GM21576 (cell line): ENCODE measurements around the gene KCNQ1.

Experiments used
- ATAC-seq: cut with Tn5 transposase; IDR thresholded peaks from one replicate; pipeline ENCODE4 v1.9.1; 2021; ENCODE audit warnings: mild to moderate bottlenecking, moderate library complexity; ENCODE audit not compliant: unreplicated experiment

KCNQ1 gene

DNA sequence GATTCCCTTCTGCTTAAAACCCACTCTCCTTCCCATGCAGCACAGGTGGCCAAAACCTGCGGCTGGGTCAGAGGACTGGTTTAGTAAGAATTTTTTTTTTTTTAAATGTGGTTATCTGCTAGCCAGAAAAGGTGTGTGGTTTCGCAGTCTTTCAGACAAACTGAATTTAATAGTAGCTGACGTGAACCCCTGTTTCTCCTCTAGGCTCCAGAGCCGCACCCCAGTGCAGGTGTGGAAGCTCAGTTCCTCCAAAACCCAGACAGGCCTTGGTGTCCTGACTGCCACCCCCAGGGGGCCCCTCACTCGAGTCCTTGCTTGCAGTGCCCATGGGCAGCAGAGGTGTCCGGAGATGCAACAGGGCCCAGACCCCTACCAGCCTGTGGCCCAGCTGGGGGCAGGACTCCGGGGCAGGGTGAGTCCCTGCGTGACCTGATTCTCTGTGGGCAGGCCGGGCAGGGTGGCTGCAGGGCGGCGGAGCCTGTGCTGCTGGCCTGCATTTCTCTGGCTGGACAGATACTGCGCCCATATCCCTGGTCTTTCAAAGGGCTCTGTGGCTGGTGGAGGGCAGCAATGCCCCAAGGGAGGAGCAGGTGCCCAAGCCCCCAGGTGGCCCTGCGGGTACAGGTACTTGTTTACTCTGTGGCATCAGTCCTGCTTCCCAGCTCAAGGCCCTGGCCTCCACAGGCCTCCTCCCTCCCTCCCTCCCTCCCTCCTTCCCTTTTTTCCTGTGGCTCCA is 15.2 kb downstream of the KCNQ1 start:
- no peak for ATAC-seq

- ATAC-seq: no peak
Observed at GRCh38 chr11:2460540-2461252, 15.9 kb downstream of the KCNQ1 start.

- ATAC-seq: no peak
Observed at GRCh38 chr11:2461253-2461955, 16.6 kb downstream of the KCNQ1 start.

DNA sequence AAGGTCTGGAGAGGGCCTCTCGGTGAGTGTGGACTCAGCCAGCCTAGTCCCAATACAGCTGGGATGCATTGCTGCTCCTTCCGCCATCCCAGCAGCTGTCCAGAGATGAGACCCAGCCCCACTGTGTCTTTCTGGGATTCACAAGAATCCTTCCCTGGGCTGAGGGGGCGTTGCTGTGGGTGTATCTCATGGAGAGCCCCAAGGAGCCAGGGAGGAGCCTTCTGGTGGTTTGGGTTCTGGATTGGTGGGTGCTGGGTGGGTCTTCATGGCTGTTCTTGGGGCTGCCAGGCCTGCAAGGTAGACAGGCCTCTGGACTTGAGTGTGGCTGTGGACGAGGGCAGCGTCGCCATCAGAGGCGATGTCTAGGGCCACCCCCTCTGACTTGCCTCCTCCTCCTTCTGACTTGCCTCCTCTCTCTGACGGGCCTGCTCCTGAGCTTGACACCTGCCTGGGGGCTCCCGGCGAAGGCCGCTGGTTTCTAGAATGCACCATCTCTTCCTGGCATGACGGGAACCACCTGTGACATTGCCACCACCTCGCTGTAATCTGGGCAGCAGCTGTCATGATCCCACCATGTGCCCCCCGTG is 17.2 kb downstream of the KCNQ1 start:
- no peak for ATAC-seq

GRCh38 chr11:2462543-2462985 is 17.8 kb downstream of the KCNQ1 start:
- ATAC-seq: no peak

DNA sequence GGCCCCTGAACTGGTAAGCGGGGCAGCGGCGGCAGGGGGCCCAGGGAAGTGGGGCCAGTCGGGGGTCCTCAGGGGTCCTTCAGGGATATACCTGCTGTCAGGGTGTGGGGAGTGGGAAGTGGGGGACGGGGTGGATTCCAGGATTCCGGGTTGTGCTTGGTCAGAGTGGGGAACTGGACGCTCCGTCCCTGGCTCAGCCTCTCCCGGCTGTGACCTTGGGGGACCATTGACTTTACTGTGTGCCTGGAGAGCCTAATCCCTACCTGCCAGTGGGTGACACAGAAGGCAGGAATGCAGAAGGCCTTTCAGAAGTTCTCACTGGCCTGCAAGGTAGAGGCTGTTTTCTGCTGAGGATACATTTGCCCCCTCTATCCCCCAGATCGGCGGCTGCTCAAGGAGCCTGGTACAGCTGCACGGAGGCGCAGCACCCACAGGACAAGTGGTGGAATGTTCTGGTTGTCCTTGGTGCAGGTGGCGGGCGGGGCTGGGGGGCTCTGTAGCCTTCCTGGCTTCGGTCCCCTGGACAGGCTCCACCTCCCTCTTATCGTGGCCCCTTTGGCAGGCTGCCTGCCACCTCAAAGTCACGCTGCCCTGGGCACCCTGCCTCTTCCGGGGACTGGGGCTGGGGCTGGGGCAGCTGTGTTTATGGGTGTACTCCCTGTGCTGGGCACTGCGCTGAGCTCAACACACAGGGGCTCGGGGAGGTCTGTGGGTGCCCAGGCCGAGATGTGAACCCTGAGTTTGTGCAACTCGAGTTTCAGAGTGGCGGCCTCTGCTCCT is 18.4 kb downstream of the KCNQ1 start:
- ATAC-seq: no peak

- ATAC-seq: no peak
Observed at GRCh38 chr11:2463766-2464277, 19.0 kb downstream of the KCNQ1 start.

DNA sequence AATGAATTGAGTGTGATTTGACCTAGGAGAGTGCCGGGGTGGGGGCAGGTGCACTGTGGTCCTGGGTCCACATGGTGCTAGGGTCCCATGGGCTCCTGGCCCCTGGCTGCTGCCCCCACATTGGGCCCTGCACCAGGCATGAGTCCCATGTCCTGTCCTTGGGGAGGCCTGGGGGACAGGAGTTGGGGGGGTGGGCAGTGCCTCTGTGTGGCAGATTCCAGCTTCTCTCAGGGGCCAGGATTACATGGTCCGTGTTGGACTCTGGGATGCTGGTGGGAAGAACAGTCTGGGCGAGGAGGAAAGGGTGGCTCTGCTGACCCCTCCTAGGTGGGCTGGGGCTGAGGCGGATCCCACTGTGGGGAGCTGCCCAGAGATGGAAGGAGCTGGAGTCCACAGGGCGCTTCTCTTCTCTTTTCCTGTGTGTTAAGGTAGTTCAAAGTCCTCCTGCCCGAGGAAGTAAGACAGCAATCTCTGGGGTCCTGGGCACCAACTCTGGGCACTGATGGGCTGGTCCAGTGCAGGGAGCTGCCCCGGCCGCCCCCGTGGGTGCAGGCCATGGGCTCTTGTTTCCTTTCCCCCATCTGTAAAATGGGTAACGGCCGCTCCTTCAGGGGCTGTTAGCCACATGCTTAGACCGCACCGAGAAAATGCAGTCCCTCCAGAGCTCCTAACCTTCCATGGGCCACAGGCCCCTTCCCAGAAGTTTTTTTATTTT is 19.8 kb downstream of the KCNQ1 start:
- no peak for ATAC-seq

GRCh38 chr11:2465202-2466068 is 20.6 kb downstream of the KCNQ1 start:
- no peak for ATAC-seq

- ATAC-seq: no peak
Observed at GRCh38 chr11:2466069-2466801, 21.4 kb downstream of the KCNQ1 start.

DNA sequence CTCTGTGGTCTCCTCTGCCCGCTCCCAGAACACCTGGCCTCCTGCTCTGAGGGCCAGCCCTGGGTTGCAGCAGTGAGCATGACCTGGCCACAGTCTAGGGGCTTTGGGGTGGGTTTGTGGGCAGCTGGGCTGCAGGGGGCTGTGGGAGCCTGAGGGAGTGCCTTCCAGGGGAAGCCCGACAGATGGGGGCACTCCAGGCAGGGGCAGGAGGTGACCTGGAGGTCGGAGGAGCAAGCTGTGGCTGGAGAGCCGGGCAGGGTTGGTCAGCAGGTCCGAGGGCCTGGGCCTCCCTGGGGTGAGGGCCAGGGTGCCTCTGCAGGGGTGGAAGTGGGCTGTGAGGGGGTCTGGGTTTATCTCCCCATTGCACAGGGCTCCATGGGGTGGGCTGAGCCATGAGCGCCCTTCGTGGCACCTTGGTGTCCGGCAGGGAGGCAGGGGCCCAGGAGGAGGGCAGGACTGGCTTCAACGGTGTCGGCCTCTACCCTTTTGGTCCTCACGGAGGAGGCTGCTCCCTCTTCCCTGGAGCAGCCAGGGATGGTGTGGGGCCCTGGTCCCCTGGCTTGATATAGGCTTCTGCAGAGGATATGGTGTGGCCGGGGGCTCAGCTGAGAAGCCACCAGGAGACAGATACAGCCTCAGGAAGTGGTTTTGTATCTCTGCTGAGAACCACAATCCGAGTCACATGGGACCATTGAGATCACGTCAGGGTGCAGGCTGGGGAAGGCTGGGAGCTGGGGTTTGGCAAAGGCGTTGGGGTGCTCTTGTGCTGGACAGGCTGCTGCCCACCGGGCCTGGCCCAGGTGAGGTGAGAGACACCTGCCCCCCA is 22.3 kb downstream of the KCNQ1 start:
- peak; percentile 82 for ATAC-seq

GRCh38 chr11:2467695-2468055 is 22.9 kb downstream of the KCNQ1 start:
- ATAC-seq: no peak

GRCh38 chr11:2468363-2469235 is 23.8 kb downstream of the KCNQ1 start:
- ATAC-seq: no peak

DNA sequence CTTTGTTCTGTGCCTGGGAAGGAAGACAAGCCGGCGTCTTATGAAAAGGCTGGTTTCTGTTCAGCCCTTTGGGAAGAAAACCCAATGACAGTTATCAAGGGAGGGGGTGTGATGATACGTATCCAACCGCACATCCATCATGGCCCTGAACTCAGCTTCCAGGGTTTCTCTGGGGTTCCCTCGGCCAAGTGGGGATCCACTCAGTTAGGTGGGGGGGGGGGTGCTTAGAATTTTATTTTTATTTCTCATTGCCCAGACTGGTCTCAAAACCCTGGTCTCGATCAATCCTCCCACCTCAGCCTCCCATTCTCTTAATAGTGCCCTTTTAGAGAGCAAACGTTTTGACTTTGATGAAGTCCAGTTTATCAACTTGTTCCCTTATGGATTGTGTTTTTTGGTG is 25.7 kb downstream of the KCNQ1 start:
- no peak for ATAC-seq

- ATAC-seq: no peak
Observed at GRCh38 chr11:2471048-2471803, 26.4 kb downstream of the KCNQ1 start.

GRCh38 chr11:2471804-2472096 is 26.9 kb downstream of the KCNQ1 start:
- no peak for ATAC-seq
